HG03196 (cell line): ENCODE results near the gene SFXN5.

Experiments
- ATAC-seq: cut with Tn5 transposase; IDR thresholded peaks from one replicate; pipeline ENCODE4 v1.9.1; 2021; ENCODE audit not compliant: unreplicated experiment

Gene SFXN5

DNA sequence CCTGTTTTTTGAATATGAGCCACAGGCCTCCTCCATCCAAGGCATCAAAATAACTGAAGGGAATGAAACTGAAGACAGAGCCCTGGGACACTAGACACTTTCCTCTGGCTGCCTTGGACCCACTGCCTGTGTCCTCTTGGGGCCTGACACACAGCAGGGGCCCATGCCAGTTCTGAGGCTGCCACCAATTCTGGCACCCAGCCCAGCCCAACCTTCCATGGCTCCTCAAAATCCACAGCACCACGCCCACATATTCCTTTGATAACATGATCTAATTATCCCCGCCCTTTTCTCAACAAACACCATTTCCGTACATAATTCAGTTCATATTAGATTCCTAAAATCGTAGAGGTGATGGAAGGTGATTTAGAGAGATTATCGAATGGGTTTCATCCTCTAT lies 90.0 kb downstream of the SFXN5 start:
- ATAC-seq = no peak

GRCh38 chr2:72980535-72981217 lies 90.8 kb downstream of the SFXN5 start:
- no peak for ATAC-seq

DNA sequence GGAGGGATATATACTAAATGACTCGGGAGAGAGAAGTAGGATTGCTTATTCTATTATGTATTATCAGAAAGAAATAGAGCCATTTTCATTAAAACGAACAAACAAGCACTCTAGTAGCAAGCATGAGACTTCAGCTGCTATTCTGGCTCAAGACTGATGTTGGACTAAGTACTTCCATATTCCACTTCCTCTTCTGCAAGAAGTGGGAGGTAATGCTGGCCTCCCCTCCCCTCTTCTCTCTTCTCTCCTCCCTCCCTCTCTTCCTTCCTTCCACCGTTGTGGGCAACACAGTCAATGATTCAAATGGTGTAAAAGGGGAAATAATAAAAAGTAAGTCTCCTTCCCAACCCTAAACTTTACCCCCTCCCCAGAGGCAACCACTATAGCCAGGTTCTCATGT lies 91.6 kb downstream of the SFXN5 start:
- no peak for ATAC-seq

DNA sequence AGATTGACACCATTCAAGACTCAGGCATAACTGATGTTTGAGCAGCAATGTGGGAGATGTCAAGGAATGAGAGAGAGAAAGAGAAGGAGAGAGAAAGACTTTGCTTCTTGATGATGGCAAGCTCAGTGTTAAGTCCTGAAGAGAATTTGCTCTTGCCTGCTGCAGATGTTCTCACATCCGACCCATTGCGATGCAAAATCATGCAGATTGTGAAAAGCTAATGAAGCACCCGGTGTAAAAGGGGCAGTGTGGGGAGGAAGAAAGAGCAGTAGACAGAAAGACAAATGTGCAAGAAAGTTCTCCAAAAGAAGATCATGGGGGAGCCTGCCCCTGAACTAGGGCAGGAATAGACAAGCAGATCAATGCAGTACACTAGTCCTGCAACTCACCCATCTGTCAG lies 96.5 kb downstream of the SFXN5 start:
- no peak for ATAC-seq

DNA sequence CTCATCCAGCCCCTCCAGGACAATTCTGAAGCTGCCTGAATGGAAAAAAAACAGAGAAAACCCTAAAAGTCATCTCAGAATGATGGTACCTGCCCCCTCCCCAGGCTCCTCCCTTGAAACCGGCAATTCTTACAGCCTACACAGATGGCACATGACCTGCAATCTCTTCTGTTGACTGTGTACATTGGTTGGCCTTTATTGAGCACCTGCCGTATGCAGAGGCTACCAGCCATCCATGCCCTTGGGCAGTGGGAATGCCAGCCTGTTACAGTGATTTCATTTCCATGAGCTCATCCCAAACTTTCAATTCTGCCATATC lies 97.1 kb downstream of the SFXN5 start:
- ATAC-seq = no peak

GRCh38 chr2:72973566-72974435 lies 97.7 kb downstream of the SFXN5 start:
- peak; percentile 78 for ATAC-seq

DNA sequence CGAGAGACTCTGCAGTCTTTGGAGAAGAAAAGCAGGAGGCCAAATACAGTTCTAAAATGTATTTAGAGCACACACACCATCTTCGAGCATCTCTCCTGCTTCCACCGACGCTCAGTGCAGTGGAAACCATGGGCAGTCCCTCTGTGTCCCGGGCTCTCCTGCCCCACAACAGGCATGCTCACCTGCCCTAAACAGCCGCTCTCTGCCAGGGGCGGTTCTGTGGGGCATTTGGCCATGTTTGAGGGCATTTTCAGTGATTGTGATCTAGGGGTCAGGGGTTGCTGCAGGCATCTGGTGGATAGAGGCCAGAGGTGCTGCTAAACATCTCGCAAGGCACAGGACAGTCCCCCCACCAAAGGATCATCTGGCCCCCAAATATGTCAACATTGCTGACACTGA lies 98.4 kb downstream of the SFXN5 start:
- ATAC-seq = no peak

DNA sequence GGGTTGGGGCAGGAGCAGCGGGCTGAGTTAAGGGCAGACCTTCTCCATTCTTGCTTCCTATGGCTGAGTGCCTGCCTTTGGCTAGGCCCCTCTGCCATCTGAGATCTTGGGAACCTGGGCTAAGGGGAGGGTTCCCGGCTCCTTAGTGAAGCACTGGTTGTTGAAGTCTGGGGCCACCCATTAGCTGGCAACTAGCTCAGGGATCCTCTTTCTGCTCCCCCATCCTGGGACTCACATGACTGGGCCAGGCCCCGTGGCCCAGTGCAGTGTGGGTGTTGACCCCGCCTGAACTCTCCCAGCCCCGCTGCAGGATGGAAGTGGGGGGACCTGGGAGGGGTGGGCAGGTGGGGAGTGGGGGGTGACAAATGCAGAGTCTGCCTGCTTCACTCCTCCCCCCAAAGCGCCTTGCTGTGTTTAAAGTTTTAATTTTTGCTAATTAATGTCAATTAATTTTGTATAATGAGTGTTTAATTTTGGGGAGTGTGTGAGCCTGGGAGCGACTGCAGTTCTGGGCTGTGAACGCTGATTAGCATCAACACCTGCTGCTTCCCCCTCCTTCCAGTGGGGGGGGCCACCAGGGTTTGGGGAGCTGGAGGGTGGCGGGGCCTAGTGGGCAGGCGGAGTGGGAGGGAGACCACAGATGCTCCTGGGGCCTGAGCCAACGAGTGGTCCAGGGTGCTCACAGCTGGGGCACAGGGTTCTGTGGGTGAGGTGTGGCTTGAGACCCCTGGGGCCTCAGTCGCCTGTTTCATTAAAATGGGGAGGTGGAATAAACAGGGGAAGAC lies 99.0 kb downstream of the SFXN5 start:
- ATAC-seq = no peak

DNA sequence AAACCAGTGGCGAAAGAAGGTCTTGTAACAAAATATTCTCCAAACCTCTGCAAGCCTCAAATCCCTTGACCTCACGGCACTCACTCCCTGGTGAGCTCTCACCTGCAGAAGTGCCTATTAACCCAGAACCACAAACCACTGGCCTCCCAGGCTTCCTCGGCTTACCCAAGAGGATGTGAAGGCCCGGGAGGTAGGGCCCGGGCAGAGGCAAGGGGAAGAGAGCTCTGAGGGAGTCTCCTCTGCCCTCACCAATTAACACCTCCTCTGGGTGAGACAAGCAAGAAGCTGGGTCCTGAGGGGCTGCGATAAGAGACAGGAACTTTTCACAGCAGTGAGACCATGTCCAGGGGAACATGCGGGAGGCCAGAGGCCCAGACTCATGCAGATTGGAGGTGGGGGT lies 100.5 kb downstream of the SFXN5 start:
- no peak for ATAC-seq

DNA sequence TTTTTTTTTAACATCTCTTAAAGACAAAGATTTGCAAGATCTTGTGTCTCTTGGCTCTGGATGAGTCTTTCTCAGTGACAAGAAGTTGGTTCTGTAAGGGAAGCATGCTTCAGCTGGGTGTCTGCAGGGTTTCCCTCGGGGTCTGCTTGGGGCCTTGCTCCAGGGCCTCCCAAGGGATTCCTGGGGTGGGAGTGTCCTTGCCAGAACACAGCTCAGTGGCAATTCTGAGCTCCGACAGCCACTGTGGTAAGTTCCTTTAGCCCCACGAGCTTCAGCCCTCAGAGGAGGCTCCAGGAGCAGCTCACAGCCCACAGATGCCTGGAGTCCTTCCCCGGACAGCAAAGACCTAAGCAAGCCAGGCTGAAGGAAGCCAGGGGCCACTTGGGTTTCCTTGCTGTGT lies 101.8 kb downstream of the SFXN5 start:
- ATAC-seq = no peak

DNA sequence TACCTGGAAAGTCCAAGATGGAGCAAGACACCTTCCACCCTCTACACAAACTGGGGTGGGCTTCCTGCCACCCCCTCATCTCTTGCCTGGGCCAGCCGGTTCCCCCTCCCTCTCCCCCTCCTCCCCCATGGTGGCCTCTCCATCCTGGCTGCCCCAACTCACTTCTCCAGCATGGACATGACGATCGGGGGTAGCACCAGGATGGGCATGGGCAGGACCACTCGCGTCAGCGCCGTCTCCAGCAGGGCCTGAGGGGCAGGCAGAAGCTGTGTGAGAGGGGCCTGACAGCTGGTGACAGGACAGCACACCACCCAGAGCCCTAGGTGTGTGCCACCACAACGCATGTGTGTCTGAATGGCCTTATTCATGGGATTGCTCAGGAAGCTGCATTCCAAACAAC lies 103.2 kb downstream of the SFXN5 start:
- no peak for ATAC-seq

DNA sequence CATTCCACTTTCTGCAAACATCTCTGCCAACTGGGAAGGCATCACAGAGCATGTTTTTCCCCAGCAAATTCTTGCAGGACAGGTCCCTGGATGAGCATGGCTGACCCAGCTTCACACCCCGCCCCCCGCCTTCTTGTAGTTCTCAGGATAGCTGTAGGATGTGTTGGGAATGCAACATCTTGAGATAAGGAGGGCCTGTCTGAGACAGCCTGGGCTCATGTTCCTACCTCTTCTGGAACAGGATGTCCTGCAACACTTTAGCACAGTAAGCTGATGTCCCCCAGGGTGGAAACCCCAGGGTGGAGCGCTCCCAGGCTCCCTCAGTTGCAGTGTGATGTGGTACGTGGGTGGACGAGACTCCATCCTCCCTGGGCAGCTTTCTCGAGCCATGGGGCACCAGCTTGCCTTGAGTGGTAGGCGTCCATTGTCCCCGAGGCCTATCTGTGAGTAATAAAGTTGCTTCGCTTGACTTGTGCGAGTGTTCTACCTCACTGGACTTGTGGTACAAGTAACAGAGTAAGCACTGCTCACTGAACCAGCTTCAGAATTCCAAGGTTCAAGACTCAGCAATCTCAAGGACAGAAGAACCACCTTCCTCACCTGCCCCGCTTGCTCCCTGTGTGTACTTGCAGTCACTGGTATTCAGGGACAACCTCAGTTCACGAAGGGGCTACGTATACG lies 105.6 kb downstream of the SFXN5 start:
- no peak for ATAC-seq

GRCh38 chr2:72965016-72965415 lies 106.5 kb downstream of the SFXN5 start:
- no peak for ATAC-seq

DNA sequence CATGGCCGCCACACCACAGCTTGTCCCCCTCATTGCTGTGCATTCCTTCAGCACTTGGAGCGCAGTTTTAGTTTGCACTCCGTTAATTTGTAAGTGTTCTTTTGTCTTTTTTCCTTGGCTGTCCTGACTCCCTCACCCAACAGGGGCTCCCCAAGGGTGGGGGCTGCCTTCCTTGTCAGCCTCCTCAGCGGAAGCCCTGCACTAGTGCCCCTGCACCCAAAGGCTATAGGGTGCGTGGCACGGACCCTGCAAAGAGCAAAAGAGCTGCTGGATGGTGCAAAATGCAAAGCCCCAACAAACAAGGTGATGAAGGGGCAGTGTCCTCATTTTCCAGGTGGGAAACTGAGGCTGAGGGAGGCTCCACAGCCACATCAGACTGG lies 107.4 kb downstream of the SFXN5 start:
- ATAC-seq = no peak

DNA sequence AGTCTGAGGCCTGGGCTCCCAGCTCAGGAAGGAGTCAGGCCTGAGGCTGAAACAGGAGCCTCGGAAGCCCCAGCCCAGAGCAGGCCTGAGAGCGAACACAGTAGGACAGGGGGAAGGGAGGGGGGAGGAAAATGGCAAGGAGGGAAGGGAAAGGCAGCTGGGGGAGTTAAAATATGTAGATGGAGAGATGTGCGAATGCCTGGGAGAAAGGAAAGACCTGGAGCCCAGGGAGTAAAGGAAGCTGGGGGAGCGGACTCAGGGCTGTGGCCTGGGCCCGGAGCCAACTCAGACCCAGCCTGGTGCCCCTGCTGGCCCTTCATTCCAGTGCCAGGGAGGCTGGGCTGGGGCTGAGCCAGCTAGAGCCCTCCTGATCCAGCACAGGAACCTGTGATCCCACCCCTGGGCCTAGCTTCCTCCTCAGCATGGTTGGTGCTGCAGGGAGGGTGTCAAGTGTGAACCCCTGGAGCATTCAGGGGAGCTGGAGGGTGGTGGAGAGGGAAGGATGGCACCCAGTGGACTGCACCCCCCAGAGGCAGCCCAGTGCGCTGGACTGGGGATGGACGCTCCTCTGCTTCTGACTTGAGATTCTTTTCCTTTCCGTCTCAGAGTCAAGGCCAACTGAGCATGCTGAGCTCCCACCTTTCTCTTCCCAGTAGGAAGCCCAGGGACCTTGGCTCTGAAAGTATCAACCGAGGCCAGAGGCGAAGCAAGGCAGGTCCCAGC lies 107.9 kb downstream of the SFXN5 start:
- no peak for ATAC-seq

DNA sequence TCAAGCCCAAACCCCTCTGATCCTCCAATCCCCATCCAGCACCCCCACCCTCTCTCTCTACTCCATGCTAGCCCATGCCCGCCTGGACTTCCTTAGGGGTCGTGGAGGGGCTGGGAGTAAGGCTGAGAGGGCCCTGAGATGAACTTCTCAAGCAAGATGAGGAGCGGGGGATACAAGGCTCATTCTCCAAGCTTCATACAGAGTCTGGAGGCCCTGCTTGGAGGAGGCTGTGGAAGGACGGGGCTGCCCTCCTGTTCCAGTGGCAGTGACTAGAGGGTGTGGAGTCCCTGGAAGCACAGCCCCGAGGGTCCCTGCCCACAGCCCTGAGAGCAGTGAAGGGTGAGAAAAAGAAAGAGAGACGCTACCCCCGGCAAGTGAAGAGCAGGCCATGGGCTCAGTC lies 108.6 kb downstream of the SFXN5 start:
- ATAC-seq = no peak

DNA sequence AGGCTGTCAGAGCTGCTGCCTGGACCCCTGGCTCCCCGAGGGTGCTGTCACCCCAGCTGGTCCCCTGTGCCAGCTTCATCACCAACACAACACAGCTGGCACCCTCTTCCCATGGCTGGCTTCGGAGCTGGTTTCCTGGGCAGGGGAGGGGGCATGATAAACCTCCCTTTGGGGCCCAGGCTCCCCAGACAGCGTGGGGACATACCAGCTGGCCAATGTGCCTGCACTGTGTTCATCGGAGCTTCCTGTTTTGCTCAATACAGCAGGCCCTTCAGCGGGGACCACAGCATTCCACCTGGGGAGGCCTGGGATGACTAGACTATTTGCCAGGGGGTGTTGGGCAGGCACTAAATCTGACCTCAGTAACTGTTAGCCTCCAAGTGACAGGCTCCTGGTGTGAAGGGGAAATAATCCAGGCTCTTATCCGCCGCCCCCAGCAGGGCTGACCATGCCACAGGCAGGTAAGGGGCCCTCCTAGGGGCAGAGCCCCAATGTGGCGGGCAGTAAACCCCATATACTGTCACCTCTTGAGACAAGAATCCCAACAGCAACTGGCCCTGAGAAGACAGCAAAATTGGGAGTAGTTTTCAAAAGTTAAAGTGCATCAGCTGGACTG lies 109.6 kb downstream of the SFXN5 start:
- ATAC-seq = no peak

- ATAC-seq = no peak
Measured at GRCh38 chr2:72961036-72961720, 110.3 kb downstream of the SFXN5 start.
